ENCODE data around the gene PPP2R2B.

Gene PPP2R2B

GRCh38 chr5:146788898-146789297, 89.7 kb downstream of the PPP2R2B start:
- H3K4me3 ChIP-seq (replicated peaks; ENCODE audit: insufficient read depth, low read length) = no peak overlapping the region
- no peak overlapping the region for H3K27ac ChIP-seq (replicated peaks)
- TF ChIP-seq GABPA (IDR thresholded peaks at IDR 0.05; ENCODE audit: low read depth) (no peak), REST (IDR thresholded peaks at IDR 0.05; ENCODE audit: insufficient replicate concordance, low read depth) (no peak), POLR2AphosphoS5 (IDR thresholded peaks at IDR 0.05; ENCODE audit: low read depth) (no peak), CTCF (IDR thresholded peaks at IDR 0.05; ENCODE audit: insufficient read depth, low read length) (no peak), SPI1 (IDR thresholded peaks at IDR 0.05; ENCODE audit: borderline replicate concordance, low read depth) (no peak)
- H3K27me3 ChIP-seq (ENCODE audit: insufficient read depth, poor library complexity, severe bottlenecking) = no peaks in the 10 kb centered on the region
- DNase-seq (ENCODE audit: low read depth in 1 of 2, low spot score in 1 of 2) = no peak

- Histone ChIP-seq H3K27me3 (ENCODE audit: insufficient read depth, poor library complexity, severe bottlenecking) (no peaks in the 10 kb centered on the region), H3K4me3 (replicated peaks; ENCODE audit: insufficient read depth, low read length) (no peak overlapping the region), H3K27ac (replicated peaks) (no peak overlapping the region)
- DNase-seq (ENCODE audit: low read depth in 1 of 2, low spot score in 1 of 2) = peak in 1 of 2 experiments; percentile 75
- TF ChIP-seq SPI1 (IDR thresholded peaks at IDR 0.05; ENCODE audit: borderline replicate concordance, low read depth) (peak; percentile 86), GABPA (IDR thresholded peaks at IDR 0.05; ENCODE audit: low read depth) (no peak)
Measured at GRCh38 chr5:146785065-146785464, 93.5 kb downstream of the PPP2R2B start.

- Histone ChIP-seq H3K27me3 (ENCODE audit: insufficient read depth, poor library complexity, severe bottlenecking) (no peaks in the 10 kb centered on the region), H3K27ac (replicated peaks) (no peak overlapping the region), H3K4me3 (replicated peaks; ENCODE audit: insufficient read depth, low read length) (no peak overlapping the region)
- no peak for DNase-seq (ENCODE audit: low read depth in 1 of 2, low spot score in 1 of 2)
- no peak for TF ChIP-seq POLR2AphosphoS5 (IDR thresholded peaks at IDR 0.05; ENCODE audit: low read depth)
- TF ChIP-seq CTCF (IDR thresholded peaks at IDR 0.05; ENCODE audit: insufficient read depth, low read length) = no peak
- no peak for TF ChIP-seq SPI1 (IDR thresholded peaks at IDR 0.05; ENCODE audit: borderline replicate concordance, low read depth)
- no peak for TF ChIP-seq GABPA (IDR thresholded peaks at IDR 0.05; ENCODE audit: low read depth)
- no peak for TF ChIP-seq REST (IDR thresholded peaks at IDR 0.05; ENCODE audit: insufficient replicate concordance, low read depth)
Measured at GRCh38 chr5:146781157-146781556, 97.4 kb downstream of the PPP2R2B start.

GRCh38 chr5:146779211-146779869, 99.2 kb downstream of the PPP2R2B start:
- TF ChIP-seq POLR2AphosphoS5 (IDR thresholded peaks at IDR 0.05; ENCODE audit: low read depth) (no peak), GABPA (IDR thresholded peaks at IDR 0.05; ENCODE audit: low read depth) (no peak), REST (IDR thresholded peaks at IDR 0.05; ENCODE audit: insufficient replicate concordance, low read depth) (no peak), CTCF (IDR thresholded peaks at IDR 0.05; ENCODE audit: insufficient read depth, low read length) (no peak), SPI1 (IDR thresholded peaks at IDR 0.05; ENCODE audit: borderline replicate concordance, low read depth) (no peak)
- H3K27me3 ChIP-seq (ENCODE audit: insufficient read depth, poor library complexity, severe bottlenecking) = no peaks in the 10 kb centered on the region
- no peak overlapping the region for H3K4me3 ChIP-seq (replicated peaks; ENCODE audit: insufficient read depth, low read length)
- no peak for DNase-seq (ENCODE audit: low read depth in 1 of 2, low spot score in 1 of 2)
- H3K27ac ChIP-seq (replicated peaks) = no peak overlapping the region
